ENCODE data around the gene JMJD1C. TPM values are rescaled to one million over a fixed set of nuclear protein-coding genes. Genes with fewer than 3 reads are reported as not detected.

The JMJD1C gene
- total RNA-seq, 1 experiment from 2014 or later: 89.7 TPM

GRCh38 chr10:63210611-63211196, 255.1 kb downstream of the JMJD1C start:
- Mint-ChIP-seq H3K36me3 (ENCODE audit: insufficient read depth, unreplicated experiment) (peaks cover 81% of the 10 kb centered on the region), H3K9me3 (ENCODE audit: unreplicated experiment) (no peaks in the 10 kb centered on the region), H3K27ac (ENCODE audit: unreplicated experiment) (no peak overlapping the region), H3K27me3 (ENCODE audit: insufficient read depth, unreplicated experiment) (no peaks in the 10 kb centered on the region), H3K4me3 (ENCODE audit: unreplicated experiment) (no peak overlapping the region), H3K4me1 (ENCODE audit: low read depth, unreplicated experiment) (no peaks in the 10 kb centered on the region)
- BruUV-seq (replicated peaks): no TSS peak
- Histone ChIP-seq H3K4me3 (ENCODE audit: low read depth, low read length) (no peak overlapping the region), H3K27me3 (replicated peaks; ENCODE audit: control insufficient read depth, insufficient read depth, low read length) (no peaks in the 10 kb centered on the region), H3K9me3 (no peaks in the 10 kb centered on the region), H3K4me1 (no peaks in the 10 kb centered on the region), H3K36me3 (ENCODE audit: control insufficient read depth, insufficient read depth, low read length) (peaks cover 5% of the 10 kb centered on the region)
- intact Hi-C loops (cut with micrococcal nuclease; ENCODE audit: unreplicated experiment): loop anchor here (10.0 kb wide), 1 partner anchor 314 kb away; the partner anchor contains the start of gene REEP3
- DNase-seq: no peak
- ChIA-PET CTCF (interaction anchor here (0.6 kb wide), 1 partner anchor 837 kb away, joined by 4 read pairs; no protein-coding TSS in a partner anchor), POLR2A (no interaction called here)
- TF ChIP-seq CTCF (IDR thresholded peaks at IDR 0.05; ENCODE audit: insufficient read depth in 1 of 2, low read depth in 1 of 2, low read length in 1 of 2, severe bottlenecking in 1 of 2, unreplicated experiment in 1 of 2): no peak

GRCh38 chr10:63209705-63210104, 256.1 kb downstream of the JMJD1C start:
- no peak overlapping the region for H3K4me3 Mint-ChIP-seq (ENCODE audit: unreplicated experiment)
- intact Hi-C loops (cut with micrococcal nuclease; ENCODE audit: unreplicated experiment): loop anchor here (10.0 kb wide), 1 partner anchor 315 kb away; the partner anchor contains the start of gene REEP3
- no peaks in the 10 kb centered on the region for H3K4me1 Mint-ChIP-seq (ENCODE audit: low read depth, unreplicated experiment)
- no peak overlapping the region for H3K27ac Mint-ChIP-seq (ENCODE audit: unreplicated experiment)
- no peak overlapping the region for H3K4me3 ChIP-seq (ENCODE audit: low read depth, low read length)
- H3K36me3 ChIP-seq (ENCODE audit: control insufficient read depth, insufficient read depth, low read length): peaks cover 4% of the 10 kb centered on the region
- H3K27me3 Mint-ChIP-seq (ENCODE audit: insufficient read depth, unreplicated experiment): no peaks in the 10 kb centered on the region
- no peaks in the 10 kb centered on the region for H3K9me3 Mint-ChIP-seq (ENCODE audit: unreplicated experiment)
- H3K9me3 ChIP-seq: no peaks in the 10 kb centered on the region
- H3K27me3 ChIP-seq (replicated peaks; ENCODE audit: control insufficient read depth, insufficient read depth, low read length): no peaks in the 10 kb centered on the region
- ChIA-PET POLR2A (no interaction called here), CTCF (no interaction called here)
- BruUV-seq (replicated peaks): no TSS peak
- TF ChIP-seq CTCF (IDR thresholded peaks at IDR 0.05; ENCODE audit: insufficient read depth in 1 of 2, low read depth in 1 of 2, low read length in 1 of 2, severe bottlenecking in 1 of 2, unreplicated experiment in 1 of 2): no peak
- no peaks in the 10 kb centered on the region for H3K4me1 ChIP-seq
- no peak for DNase-seq
- peaks cover 79% of the 10 kb centered on the region for H3K36me3 Mint-ChIP-seq (ENCODE audit: insufficient read depth, unreplicated experiment)

GRCh38 chr10:63208986-63209385, 256.8 kb downstream of the JMJD1C start:
- H3K4me1 Mint-ChIP-seq (ENCODE audit: low read depth, unreplicated experiment): no peaks in the 10 kb centered on the region
- POLR2A ChIA-PET: no interaction called here
- Histone ChIP-seq H3K27me3 (replicated peaks; ENCODE audit: control insufficient read depth, insufficient read depth, low read length) (no peaks in the 10 kb centered on the region), H3K4me3 (ENCODE audit: low read depth, low read length) (no peak overlapping the region), H3K36me3 (ENCODE audit: control insufficient read depth, insufficient read depth, low read length) (peaks cover 4% of the 10 kb centered on the region), H3K4me1 (no peaks in the 10 kb centered on the region), H3K9me3 (no peaks in the 10 kb centered on the region)
- no TSS peak for BruUV-seq (replicated peaks)
- no peaks in the 10 kb centered on the region for H3K9me3 Mint-ChIP-seq (ENCODE audit: unreplicated experiment)
- CTCF ChIA-PET: no interaction called here
- TF ChIP-seq CTCF (IDR thresholded peaks at IDR 0.05; ENCODE audit: insufficient read depth in 1 of 2, low read depth in 1 of 2, low read length in 1 of 2, severe bottlenecking in 1 of 2, unreplicated experiment in 1 of 2): no peak
- no peaks in the 10 kb centered on the region for H3K27me3 Mint-ChIP-seq (ENCODE audit: insufficient read depth, unreplicated experiment)
- DNase-seq: no peak
- H3K27ac Mint-ChIP-seq (ENCODE audit: unreplicated experiment): no peak overlapping the region
- no peak overlapping the region for H3K4me3 Mint-ChIP-seq (ENCODE audit: unreplicated experiment)
- peaks cover 72% of the 10 kb centered on the region for H3K36me3 Mint-ChIP-seq (ENCODE audit: insufficient read depth, unreplicated experiment)
- intact Hi-C loops (cut with micrococcal nuclease; ENCODE audit: unreplicated experiment): no loop called here

Measured in Caco-2 (cell line).